HEK293 (cell line): ENCODE results near the gene GNB1.
A peak's percentile ranks its signal among the peaks of the same experiment; 100 is the strongest.

Experiments
- CTCF ChIA-PET: fragments of 350-600 bp; formaldehyde crosslinking; extraction: SDS; loops from one replicate; lab custom pipeline; 2021; ENCODE audit warnings: antibody characterized with exemption; lab: Yijun Ruan, JAX
- POLR2A ChIA-PET: fragments of 300-600 bp; formaldehyde crosslinking; extraction: SDS; loops from one replicate; lab custom pipeline; 2020; ENCODE audit warnings: antibody characterized with exemption, inconsistent platforms; lab: Yijun Ruan, JAX
- H3K27ac ChIP-seq: fragments of 200-500 bp; sonication (Bioruptor generic); 2 replicates; pipeline ENCODE4 v1.5.1; 2014; ENCODE audit warnings: low read depth, low read length, control low read depth, inconsistent platforms; ENCODE audit errors: extremely low read depth
- H3K36me3 ChIP-seq, 2 experiments: fragments of 200-500 bp in 1 of 2; sonication (Bioruptor generic) in 1 of 2; 1 replicate in 1 of 2; 2 replicates in 1 of 2; pipeline ENCODE4 v1.5.1; 2014 to 2017; ENCODE audit warnings: inconsistent platforms in 2 of 2, low read length in 2 of 2; ENCODE audit not compliant: control insufficient read depth in 2 of 2, insufficient read depth in 1 of 2
- H3K4me1 ChIP-seq: fragments of 200-500 bp; sonication (Bioruptor generic); 2 replicates; pipeline ENCODE4 v1.5.1; 2014; ENCODE audit warnings: mild to moderate bottlenecking, low read length, inconsistent platforms; ENCODE audit not compliant: control insufficient read depth, insufficient read depth
- H3K4me3 ChIP-seq: 2 replicates; pipeline ENCODE4 v1.5.1; 2011; ENCODE audit warnings: low read depth, mild to moderate bottlenecking, control low read depth, low read length, moderate library complexity
- H3K9me3 ChIP-seq: fragments of 200-500 bp; sonication (Bioruptor generic); 2 replicates; pipeline ENCODE4 v1.5.1; 2014; ENCODE audit warnings: low read depth, low read length, inconsistent platforms; ENCODE audit not compliant: control insufficient read depth, insufficient read depth
- BCL11A ChIP-seq: fragments of 450-650 bp; formaldehyde crosslinking; IDR thresholded peaks from 2 replicates; pipeline ENCODE4 v1.5.1; 2016; ENCODE audit warnings: low read depth, missing biosample characterization, missing genetic modification characterization
- EGR2 ChIP-seq: fragments of 450-650 bp; formaldehyde crosslinking; IDR thresholded peaks from 2 replicates; pipeline ENCODE4 v1.5.1; 2016; ENCODE audit warnings: low read depth, missing biosample characterization, missing genetic modification characterization
- KLF9 ChIP-seq: fragments of 450-650 bp; formaldehyde crosslinking; IDR thresholded peaks from 2 replicates; pipeline ENCODE4 v1.5.1; 2016; ENCODE audit warnings: missing biosample characterization, missing genetic modification characterization, low read depth
- OVOL3 ChIP-seq: fragments of 450-650 bp; formaldehyde crosslinking; IDR thresholded peaks from 2 replicates; pipeline ENCODE4 v1.5.1; 2016; ENCODE audit warnings: missing biosample characterization, missing genetic modification characterization
- SP2 ChIP-seq: fragments of 450-650 bp; formaldehyde crosslinking; IDR thresholded peaks from 2 replicates; pipeline ENCODE4 v1.5.1; 2016; ENCODE audit warnings: missing biosample characterization, missing genetic modification characterization
- SP3 ChIP-seq: fragments of 450-650 bp; formaldehyde crosslinking; IDR thresholded peaks from 2 replicates; pipeline ENCODE4 v1.5.1; 2016; ENCODE audit warnings: missing biosample characterization, missing genetic modification characterization
- WT1 ChIP-seq: fragments of 450-650 bp; formaldehyde crosslinking; IDR thresholded peaks from 2 replicates; pipeline ENCODE4 v1.5.1; 2016; ENCODE audit warnings: missing biosample characterization, missing genetic modification characterization
- ZBTB48 ChIP-seq: fragments of 450-650 bp; formaldehyde crosslinking; IDR thresholded peaks from 2 replicates; pipeline ENCODE4 v1.5.1; 2016; ENCODE audit warnings: missing biosample characterization, missing genetic modification characterization
- ZFHX2 ChIP-seq: fragments of 450-650 bp; formaldehyde crosslinking; conservative IDR thresholded peaks from 2 replicates; pipeline ENCODE4 v1.5.1; 2016; ENCODE audit warnings: missing biosample characterization, missing genetic modification characterization
- ZNF148 ChIP-seq: fragments of 450-650 bp; formaldehyde crosslinking; IDR thresholded peaks from 2 replicates; pipeline ENCODE4 v1.5.0; 2017; ENCODE audit warnings: missing biosample characterization, missing genetic modification characterization, borderline replicate concordance
- ZNF155 ChIP-seq: fragments of 450-650 bp; formaldehyde crosslinking; IDR thresholded peaks from 2 replicates; pipeline ENCODE4 v1.5.1; 2016; ENCODE audit warnings: missing biosample characterization, missing genetic modification characterization
- ZNF239 ChIP-seq: fragments of 450-650 bp; formaldehyde crosslinking; IDR thresholded peaks from 2 replicates; pipeline ENCODE4 v1.5.1; 2016; ENCODE audit warnings: missing biosample characterization, missing genetic modification characterization
- ZNF248 ChIP-seq: fragments of 450-650 bp; formaldehyde crosslinking; IDR thresholded peaks from 2 replicates; pipeline ENCODE4 v1.5.1; 2017; ENCODE audit warnings: missing biosample characterization, missing genetic modification characterization
- ZNF280C ChIP-seq: fragments of 450-650 bp; formaldehyde crosslinking; IDR thresholded peaks from 2 replicates; pipeline ENCODE4 v1.5.1; 2016; ENCODE audit warnings: missing biosample characterization, missing genetic modification characterization
- ZNF335 ChIP-seq: fragments of 450-650 bp; formaldehyde crosslinking; conservative IDR thresholded peaks from 2 replicates; pipeline ENCODE4 v1.5.1; 2016; ENCODE audit warnings: missing biosample characterization, missing genetic modification characterization
- ZNF341 ChIP-seq: fragments of 450-650 bp; formaldehyde crosslinking; IDR thresholded peaks from 2 replicates; pipeline ENCODE4; 2016; ENCODE audit warnings: low read depth, missing biosample characterization, missing genetic modification characterization
- ZNF473 ChIP-seq: fragments of 450-650 bp; formaldehyde crosslinking; IDR thresholded peaks from 2 replicates; pipeline ENCODE4 v1.5.1; 2017; ENCODE audit warnings: missing biosample characterization, missing genetic modification characterization
- ZNF501 ChIP-seq: fragments of 450-650 bp; formaldehyde crosslinking; IDR thresholded peaks from 2 replicates; pipeline ENCODE4 v1.5.1; 2016; ENCODE audit warnings: missing biosample characterization, missing genetic modification characterization
- ZNF530 ChIP-seq: fragments of 450-650 bp; formaldehyde crosslinking; IDR thresholded peaks from 2 replicates; pipeline ENCODE4 v1.5.1; 2016; ENCODE audit warnings: low read depth, missing biosample characterization, missing genetic modification characterization
- ZNF549 ChIP-seq: fragments of 450-650 bp; IDR thresholded peaks from 2 replicates; pipeline ENCODE4 v1.5.1; 2018; ENCODE audit warnings: missing biosample characterization, missing genetic modification characterization, mild to moderate bottlenecking, inconsistent platforms, moderate library complexity
- ZNF596 ChIP-seq: fragments of 450-650 bp; IDR thresholded peaks from 2 replicates; pipeline ENCODE4 v1.5.0; 2018; ENCODE audit warnings: missing biosample characterization, mild to moderate bottlenecking, missing genetic modification characterization, moderate library complexity
- ZNF76 ChIP-seq: fragments of 450-650 bp; formaldehyde crosslinking; IDR thresholded peaks from 2 replicates; pipeline ENCODE4; 2016; ENCODE audit warnings: low read depth, missing biosample characterization, missing genetic modification characterization, borderline replicate concordance
- ZNF791 ChIP-seq: fragments of 450-650 bp; formaldehyde crosslinking; IDR thresholded peaks from 2 replicates; pipeline ENCODE4 v1.5.1; 2016; ENCODE audit warnings: missing biosample characterization, missing genetic modification characterization
- ZNF837 ChIP-seq: fragments of 450-650 bp; formaldehyde crosslinking; IDR thresholded peaks from 2 replicates; pipeline ENCODE4 v1.5.1; 2016; ENCODE audit warnings: missing biosample characterization, missing genetic modification characterization
- TF ChIP-seq, protein P1 (sequence below): fragments of 450-650 bp; formaldehyde crosslinking; IDR thresholded peaks from 2 replicates; pipeline ENCODE4 v1.5.1; 2016; ENCODE audit warnings: missing biosample characterization, missing genetic modification characterization, borderline replicate concordance
- TF ChIP-seq, protein P2 (sequence below): fragments of 450-650 bp; formaldehyde crosslinking; optimal IDR thresholded peaks from 2 replicates; pipeline ENCODE3; 2016; ENCODE audit warnings: missing biosample characterization, mild to moderate bottlenecking, missing genetic modification characterization

GNB1 gene

GRCh38 chr1:1921459-1921862 lies 30.6 kb upstream of the GNB1 start (continued):
- TF ChIP-seq ZNF239 (tag by site-specific recombination) (no peak), ZNF341 (tag by site-specific recombination) (no peak), ZNF530 (no peak), OVOL3 (tag by site-specific recombination) (no peak)

GRCh38 chr1:1920608-1921458 lies 29.9 kb upstream of the GNB1 start:
- no peak for TF ChIP-seq KLF9 (tag by site-specific recombination)
- TF ChIP-seq ZNF148 (tag by site-specific recombination): no peak
- no peak for TF ChIP-seq ZNF473
- no peak for TF ChIP-seq BCL11A (tag by site-specific recombination)
- no peak for TF ChIP-seq ZNF549 (tag by site-specific recombination)
- no peak for TF ChIP-seq WT1 (tag by site-specific recombination)
- no peak for TF ChIP-seq ZNF501 (tag by site-specific recombination)
- TF ChIP-seq ZFHX2 (tag by site-specific recombination): 0 out of 2 replicates have a peak, but pooled peaks have one; percentile 28
- TF ChIP-seq ZNF335 (tag by site-specific recombination): no peak
- TF ChIP-seq ZNF791 (tag by site-specific recombination): no peak
- 0 out of 2 replicates have a peak, but pooled peaks have one; percentile 23 for TF ChIP-seq EGR2 (tag by site-specific recombination)
- TF ChIP-seq, protein P1, sequence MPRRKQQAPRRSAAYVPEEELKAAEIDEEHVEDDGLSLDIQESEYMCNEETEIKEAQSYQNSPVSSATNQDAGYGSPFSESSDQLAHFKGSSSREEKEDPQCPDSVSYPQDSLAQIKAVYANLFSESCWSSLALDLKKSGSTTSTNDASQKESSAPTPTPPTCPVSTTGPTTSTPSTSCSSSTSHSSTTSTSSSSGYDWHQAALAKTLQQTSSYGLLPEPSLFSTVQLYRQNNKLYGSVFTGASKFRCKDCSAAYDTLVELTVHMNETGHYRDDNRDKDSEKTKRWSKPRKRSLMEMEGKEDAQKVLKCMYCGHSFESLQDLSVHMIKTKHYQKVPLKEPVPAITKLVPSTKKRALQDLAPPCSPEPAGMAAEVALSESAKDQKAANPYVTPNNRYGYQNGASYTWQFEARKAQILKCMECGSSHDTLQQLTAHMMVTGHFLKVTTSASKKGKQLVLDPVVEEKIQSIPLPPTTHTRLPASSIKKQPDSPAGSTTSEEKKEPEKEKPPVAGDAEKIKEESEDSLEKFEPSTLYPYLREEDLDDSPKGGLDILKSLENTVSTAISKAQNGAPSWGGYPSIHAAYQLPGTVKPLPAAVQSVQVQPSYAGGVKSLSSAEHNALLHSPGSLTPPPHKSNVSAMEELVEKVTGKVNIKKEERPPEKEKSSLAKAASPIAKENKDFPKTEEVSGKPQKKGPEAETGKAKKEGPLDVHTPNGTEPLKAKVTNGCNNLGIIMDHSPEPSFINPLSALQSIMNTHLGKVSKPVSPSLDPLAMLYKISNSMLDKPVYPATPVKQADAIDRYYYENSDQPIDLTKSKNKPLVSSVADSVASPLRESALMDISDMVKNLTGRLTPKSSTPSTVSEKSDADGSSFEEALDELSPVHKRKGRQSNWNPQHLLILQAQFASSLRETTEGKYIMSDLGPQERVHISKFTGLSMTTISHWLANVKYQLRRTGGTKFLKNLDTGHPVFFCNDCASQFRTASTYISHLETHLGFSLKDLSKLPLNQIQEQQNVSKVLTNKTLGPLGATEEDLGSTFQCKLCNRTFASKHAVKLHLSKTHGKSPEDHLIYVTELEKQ (tag by site-specific recombination): no peak
- no peak for TF ChIP-seq SP3
- TF ChIP-seq ZNF596 (tag by site-specific recombination): no peak
- TF ChIP-seq SP2: peak; percentile 11; the same call in 1 of the 2 replicates
- TF ChIP-seq, protein P2, sequence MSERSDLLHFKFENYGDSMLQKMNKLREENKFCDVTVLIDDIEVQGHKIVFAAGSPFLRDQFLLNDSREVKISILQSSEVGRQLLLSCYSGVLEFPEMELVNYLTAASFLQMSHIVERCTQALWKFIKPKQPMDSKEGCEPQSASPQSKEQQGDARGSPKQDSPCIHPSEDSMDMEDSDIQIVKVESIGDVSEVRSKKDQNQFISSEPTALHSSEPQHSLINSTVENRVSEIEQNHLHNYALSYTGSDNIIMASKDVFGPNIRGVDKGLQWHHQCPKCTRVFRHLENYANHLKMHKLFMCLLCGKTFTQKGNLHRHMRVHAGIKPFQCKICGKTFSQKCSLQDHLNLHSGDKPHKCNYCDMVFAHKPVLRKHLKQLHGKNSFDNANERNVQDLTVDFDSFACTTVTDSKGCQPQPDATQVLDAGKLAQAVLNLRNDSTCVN (tag by site-specific recombination): no peak
- no peak for TF ChIP-seq ZNF76 (tag by site-specific recombination)
- TF ChIP-seq ZNF248 (tag by site-specific recombination): no peak
- TF ChIP-seq ZBTB48 (tag by site-specific recombination): no peak
- TF ChIP-seq ZNF239 (tag by site-specific recombination): no peak
- no peak for TF ChIP-seq ZNF155 (tag by site-specific recombination)
- no peak for TF ChIP-seq ZNF837 (tag by site-specific recombination)
- TF ChIP-seq ZNF280C: no peak
- POLR2A ChIA-PET: no interaction called here
- no peak overlapping the region for H3K27ac ChIP-seq
- H3K4me1 ChIP-seq: no peaks in the 10 kb centered on the region
- H3K4me3 ChIP-seq: no peak overlapping the region
- no peaks in the 10 kb centered on the region for H3K36me3 ChIP-seq
- CTCF ChIA-PET: interaction anchor here (0.6 to 0.7 kb wide), 2 partner anchors 126 to 339 kb away, joined by 3 read pairs; no protein-coding TSS in a partner anchor
- H3K9me3 ChIP-seq: no peaks in the 10 kb centered on the region
